HG02943 (cell line): Measurements from ENCODE around the gene ISOC2.
A peak's percentile ranks its signal among the peaks of the same experiment; 100 is the strongest.
"Not testable (repeated sequence)": the region's sequence is repeated elsewhere in the genome, so short reads cannot be mapped to it uniquely, and the experiment has no call there.

Experiments
- ATAC-seq: cut with Tn5 transposase; IDR thresholded peaks from one replicate; pipeline ENCODE4 v1.9.1; 2021; ENCODE audit warnings: mild to moderate bottlenecking, low read depth, moderate library complexity; ENCODE audit not compliant: unreplicated experiment

ISOC2 gene, protein sequence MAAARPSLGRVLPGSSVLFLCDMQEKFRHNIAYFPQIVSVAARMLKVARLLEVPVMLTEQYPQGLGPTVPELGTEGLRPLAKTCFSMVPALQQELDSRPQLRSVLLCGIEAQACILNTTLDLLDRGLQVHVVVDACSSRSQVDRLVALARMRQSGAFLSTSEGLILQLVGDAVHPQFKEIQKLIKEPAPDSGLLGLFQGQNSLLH

DNA sequence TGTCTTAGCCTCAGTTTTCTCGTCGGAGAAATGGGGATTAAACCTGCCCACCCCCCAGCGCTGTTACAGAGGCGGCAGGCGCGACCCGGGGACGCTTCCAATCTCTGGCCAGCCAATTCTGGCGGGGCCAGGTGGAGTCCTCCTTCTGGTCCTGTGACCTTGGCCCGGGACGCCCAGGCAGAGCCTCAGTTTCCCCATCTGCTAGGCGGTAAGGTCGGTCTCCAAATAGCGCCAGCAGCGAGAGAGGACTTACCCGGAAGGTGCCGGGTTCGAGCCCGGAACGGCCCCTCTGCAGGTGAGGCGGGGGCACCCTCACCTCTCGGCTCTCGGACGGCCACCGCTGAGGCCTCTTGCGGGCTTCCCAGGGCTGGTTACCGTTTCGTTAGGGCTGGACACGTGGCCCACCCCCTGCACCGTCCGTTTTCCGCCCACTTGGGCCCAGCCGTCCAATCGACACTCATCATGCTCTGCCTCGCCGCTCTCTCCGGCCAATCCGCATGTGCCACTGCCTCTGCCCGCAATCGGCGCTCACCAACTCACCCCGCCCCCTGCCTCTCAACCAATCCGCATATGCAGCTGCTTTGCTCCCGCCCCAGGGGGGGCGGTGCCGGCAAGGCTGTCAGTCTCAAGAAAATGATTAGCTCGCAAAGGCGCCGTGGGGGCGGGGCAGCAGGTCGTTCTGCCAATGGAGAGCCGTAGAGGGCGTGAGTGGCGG is at the start of gene ISOC2:
TSS of gene ISOC2 (minus strand) at position 384 of the 715 bp plus-strand sequence. CDS start 5,156 bp downstream, outside the sequence.
- ATAC-seq: peak; percentile 94

DNA sequence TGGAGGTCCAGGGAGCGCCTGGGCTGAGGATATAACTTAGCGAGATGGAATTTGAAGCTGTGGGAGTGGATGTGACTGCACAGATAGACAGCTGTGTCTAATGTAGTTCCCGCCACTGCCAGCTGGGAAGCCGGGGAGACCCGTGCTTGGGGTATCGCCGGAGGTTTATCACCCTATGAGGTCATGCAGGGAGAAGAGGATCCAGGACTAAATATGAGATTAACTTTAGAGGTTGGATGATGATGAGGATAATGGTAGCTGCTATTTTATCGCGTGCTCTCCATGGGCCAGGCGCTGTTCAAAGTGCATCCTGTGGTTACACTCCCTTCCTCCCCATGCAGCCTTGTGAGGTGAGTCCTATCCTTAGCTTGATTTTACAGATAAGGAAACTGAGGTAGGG is 46.7 kb upstream of the ISOC2 start:
- no peak for ATAC-seq

DNA sequence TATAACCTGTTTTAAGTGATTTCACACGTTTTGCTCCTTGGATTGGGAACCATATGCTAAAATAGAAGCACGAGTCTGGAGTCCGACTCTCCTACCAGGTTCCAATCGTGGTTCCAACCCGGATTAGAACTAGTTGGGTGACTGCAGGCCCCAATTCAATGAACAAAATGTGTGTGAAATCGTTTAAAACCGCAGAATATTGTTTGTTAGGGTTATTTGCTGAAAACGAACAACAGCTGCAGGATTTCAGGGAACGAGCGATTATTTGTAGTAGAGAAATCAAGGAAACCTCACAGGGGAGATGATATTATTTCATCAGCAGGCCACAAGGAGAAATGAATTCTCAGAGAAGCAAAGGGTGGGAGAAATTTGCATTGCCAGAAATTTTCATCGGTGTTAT is 43.5 kb upstream of the ISOC2 start:
- ATAC-seq: no peak

DNA sequence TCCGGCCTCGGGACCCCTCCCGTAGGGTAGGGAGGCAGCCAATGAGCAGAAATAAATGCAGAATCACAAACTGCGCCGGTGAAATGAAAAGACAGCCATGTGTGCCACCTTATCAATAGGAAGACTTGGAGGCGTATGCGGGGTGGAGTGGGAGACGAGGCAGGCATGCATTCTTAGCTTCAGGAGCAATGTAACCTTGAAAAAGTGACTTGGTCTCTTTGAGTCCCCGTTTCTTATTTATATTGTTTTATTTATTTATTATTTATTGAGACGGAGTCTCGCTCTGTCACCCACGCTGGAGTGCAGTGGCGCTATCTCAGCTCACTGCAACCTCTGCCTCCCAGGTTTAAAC is 42.8 kb upstream of the ISOC2 start:
- ATAC-seq: no peak

DNA sequence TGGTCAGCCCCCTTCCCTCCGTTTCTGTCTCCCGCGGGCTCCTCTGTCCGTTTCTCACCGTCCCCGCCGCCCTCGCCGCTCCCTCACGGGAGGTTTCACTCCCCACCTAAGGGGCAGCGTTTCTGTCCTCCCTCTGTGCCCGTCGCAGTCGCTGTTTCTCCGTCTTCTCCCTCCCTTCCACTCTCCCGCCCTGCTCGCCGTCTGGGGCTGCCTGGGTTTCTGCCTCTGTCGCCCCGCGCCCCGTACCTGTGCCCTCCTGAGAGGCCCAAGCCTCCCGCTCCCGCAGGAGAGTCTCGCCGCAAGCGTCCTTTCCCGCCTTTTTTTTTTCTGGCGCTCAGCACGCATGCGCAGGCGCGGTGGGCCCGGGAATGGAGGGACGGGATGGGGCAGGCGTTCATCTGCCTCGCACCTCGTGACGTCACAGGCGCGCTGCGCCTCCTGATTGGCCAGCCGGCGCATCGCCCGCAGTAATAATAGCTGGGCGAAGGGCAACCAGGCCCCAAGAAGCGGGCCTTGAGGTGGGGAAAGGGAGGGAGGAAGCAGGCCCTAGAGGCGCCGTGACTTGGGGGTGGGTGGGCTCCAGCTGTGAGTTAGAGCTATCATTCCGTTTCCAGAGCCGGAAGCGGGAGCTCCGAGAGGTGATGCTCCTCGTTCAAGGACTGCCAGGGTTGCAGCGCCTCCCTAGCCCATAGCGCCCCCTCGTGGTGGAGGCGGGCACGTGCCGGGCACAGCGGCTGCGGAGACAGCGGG is 42.2 kb upstream of the ISOC2 start:
- peak; percentile 83 for ATAC-seq

DNA sequence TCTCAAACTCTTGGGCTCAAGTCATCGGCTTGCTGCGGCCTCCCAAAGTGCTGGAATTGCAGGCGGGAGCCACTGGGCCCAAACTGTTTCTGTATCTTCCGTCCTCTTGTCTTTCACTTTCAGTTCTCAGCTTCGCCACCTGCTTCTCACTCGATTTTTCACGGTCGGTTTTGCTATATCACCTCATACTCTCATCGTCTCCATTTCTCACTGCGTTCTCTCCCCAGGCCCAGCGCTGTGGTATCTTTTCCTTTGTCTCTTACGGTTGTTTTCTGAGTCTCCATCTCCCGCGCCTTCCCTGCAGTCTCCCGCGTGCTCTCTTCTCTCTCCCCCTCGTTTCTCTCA is 41.7 kb upstream of the ISOC2 start:
- ATAC-seq: no peak

DNA sequence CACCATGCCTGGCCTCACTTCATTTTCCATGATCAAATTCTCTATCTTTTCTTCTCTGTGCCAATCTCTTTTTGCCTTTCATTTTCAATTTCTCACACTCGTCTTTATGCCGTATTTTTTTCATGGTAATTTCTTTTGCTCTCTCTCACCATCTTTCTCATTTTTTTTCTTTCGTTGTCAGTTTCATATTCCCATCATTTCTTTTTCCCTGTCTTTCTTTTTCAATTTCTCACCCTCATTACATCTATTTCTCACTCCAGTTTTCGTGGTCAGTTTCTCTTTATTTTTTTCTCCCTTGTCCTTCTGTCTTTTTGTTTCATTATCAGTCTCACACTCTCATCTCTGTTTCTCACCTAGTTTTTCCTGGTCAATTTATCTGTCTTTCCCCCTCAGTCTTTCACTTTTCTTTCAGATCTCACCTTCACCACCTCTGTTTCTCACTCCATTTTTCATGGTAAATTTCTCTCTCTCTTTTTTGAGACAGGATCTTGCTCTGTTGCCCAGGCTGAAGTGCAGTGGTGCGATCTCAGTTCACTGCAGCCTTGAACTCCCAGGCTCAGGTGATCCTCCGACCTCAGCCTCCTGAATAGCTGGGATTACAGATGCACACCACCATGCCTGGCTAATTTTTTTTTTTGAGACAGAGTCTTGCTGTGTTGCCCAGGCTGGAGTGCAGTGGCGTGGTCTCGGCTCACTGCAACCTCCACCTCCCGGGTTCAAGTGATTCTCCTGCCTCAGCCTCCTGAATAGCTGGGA is 40.9 kb upstream of the ISOC2 start:
- no peak for ATAC-seq

DNA sequence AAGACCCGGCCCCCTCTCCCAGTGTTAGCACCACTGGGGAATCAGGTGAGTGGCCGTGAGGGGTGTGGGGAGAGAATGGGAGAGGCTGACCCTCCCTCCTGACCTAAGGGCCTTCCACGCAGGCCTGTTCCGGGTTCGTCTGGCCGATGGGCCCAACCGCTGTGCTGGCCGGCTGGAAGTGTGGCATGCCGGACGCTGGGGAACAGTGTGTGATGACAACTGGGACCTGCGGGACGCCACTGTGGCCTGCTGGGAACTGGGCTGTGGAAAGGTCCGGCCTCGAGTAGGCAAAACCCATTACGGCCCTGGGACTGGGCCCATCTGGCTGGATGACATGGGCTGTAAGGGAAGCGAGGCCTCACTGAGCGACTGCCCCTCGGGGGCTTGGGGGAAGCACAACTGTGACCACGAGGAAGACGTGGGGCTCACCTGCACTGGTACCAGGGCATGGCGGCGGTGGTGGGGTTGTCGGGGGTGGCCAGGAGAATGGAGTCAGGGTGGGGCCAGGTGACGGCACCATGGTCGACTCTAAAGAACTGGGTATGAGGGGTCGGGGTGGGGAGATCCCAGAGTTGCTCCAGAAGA is 39.0 kb upstream of the ISOC2 start:
- no peak for ATAC-seq

DNA sequence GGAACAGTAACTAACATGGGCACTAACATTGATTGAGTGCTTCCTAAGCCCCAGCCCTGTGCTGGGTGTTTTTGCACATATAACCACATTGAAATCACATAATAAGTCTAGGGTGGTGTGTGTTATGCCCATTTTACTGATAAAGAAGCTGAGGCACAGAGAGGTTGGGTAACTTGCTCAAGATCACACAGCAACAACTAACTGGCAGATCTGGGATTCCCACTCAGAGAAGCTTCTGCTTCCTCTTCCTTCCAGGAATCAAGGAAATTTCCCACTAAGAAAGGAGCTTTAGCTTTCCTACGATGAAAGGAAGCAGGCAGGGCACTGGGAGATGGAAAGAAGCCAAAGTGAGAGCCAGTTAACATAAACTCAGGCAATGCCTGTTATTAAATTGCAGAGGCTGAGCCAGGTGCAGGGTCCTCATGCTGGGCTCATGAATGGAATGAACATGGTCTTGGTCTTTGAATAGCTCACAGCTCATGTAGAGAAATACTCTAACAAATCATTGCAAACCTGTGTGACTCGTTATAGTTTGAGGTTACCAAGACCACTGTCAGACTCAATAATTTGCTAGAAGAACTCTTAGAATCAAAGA is 36.9 kb upstream of the ISOC2 start:
- ATAC-seq: no peak

DNA sequence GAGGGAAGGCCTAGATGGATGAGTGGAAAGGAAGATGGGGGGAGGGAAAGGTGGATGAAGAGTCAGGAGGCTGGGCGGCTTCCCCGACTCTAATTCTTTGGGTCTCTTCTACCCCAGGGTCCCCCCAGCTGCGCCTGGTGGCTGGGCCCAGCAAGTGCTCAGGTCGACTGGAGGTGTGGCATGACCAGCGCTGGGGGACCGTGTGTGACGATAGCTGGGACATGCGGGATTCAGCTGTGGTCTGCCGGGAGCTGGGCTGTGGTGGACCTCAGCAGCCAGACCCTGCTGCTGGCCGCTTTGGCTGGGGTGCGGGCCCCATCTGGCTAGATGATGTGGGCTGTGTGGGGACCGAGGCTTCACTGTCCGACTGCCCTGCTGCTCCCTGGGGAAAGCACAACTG is 36.3 kb upstream of the ISOC2 start:
- ATAC-seq: no peak

DNA sequence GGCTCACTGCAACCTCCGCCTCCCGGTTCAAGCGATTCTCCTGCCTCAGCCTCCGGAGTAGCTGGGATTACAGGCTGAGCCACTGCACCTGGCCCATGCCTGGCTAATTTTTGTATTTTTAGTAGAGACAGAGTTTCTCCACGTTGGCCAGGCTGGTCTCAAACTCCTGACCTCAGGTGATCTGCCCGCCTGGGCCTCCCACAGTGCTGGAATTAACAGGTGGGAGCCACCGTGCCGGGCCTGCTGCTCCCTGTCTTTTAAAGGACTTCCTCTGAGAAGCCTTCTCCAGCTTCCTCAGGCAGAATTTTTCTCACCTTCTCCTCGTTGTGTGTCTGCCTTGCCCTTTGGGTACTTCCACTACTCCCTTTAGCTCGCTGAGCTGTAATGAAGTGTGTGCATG is 35.4 kb upstream of the ISOC2 start:
- not testable (repeated sequence) for ATAC-seq

DNA sequence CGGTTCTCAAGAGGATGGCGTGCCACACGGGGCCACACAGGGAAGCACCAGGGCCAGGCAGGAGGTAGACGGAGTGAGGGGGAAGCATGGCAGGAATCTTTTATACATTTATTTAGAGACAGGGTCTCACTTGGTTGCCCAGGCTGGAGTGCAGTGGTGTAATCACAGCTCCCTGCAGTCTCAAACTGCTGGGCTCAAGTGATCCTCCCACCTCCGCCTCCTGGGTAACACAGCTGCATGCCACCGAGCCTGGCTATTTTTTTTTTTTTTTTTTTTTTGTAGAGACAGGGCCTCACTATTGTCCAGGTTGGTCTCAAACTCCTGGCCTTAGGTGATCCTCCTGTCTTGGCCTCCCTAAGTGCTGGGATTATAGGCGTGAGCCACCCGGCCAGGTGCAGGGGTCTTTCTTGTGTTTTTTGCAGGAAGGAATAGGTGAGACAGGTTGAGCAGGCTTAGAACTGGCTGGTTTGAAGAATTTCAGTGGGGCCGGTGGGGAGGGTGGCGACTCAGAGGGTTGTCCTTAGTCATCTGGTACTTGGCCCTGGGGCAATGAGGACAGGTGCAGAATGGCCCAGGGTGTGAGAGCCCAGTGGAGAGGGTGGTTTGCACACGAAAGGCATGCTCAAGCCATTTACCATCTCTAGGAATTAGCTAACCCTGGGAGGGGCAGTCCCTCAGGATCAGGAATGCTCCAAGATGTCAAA is 34.4 kb upstream of the ISOC2 start:
- ATAC-seq: no peak

DNA sequence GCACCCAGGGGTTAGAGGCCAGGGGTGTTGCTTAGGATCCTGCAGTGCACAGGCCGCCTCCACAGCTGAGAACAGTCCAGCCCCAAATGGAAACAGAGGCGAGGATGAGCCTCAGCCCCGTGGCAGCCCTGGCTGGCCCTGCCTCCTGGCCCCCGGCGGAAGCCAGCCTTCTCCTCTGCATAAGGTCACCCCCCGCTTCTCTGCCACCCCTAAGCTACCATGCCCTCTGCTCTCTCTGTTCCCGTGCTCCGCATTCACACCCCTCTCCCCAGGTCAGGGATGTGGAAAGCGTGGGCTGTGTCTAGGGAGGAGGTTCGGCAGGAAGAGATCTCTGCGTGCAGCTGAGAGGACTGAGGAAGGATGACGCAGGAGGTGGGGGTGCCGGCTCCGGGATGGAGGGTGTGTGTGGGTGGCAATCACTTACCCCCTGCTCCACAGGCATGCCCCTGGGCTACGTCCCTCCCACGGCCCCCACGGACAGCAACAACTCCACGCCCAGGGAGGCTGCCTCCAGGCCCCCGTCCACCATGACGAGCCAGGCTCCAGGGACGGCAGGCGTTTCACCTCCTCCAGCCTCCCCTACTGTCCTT is 32.8 kb upstream of the ISOC2 start:
- no peak for ATAC-seq

DNA sequence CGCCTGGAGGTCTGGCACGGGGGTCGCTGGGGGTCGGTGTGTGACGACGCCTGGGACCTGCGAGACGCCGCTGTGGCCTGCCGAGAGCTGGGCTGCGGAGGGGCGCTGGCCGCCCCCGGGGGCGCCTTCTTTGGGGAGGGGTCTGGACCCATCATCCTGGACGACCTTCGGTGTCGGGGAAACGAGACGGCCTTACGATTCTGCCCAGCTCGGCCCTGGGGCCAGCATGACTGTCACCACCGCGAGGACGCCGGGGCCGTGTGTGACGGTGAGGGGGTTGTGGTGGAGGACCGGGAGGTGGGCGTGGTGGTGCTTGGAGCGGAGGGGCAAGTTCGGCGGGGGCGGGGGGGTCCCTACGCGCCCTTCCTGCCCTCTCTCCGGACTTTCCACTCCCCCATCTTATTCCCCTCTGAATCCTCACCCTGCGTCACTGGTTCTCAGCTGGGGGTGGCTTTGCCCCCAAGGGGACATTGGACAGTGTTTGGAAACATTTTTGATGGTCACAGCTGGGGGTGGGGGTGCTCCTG is 32.3 kb upstream of the ISOC2 start:
- no peak for ATAC-seq

DNA sequence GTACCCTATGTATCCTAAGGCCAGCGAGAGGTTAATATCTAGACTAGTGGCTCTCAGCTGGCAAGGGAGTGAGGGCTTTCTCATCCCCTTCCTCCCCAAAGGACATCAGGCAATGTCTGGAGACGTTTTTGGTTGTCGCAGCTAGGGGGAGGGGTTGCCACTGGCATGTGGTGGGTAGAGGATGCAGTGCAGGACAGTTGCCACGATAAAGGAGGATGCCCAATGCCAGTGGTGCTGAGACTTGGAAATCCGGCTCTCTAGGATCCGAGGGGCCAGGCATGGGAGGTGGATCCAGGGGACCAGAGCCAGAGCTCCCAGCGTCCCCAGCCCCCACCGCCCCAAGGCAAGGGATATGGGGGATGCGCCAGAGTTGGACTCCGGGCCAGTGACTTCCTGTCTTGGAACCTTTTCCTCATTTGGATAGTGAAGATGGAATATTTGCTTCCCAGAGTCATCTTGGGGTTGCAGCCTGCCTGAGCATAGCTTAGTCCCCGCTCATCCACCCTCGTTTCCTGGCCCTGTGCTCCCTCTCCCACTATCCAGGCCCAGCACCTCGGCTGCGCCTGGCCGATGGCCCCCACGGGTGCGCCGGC is 31.7 kb upstream of the ISOC2 start:
- ATAC-seq: no peak

DNA sequence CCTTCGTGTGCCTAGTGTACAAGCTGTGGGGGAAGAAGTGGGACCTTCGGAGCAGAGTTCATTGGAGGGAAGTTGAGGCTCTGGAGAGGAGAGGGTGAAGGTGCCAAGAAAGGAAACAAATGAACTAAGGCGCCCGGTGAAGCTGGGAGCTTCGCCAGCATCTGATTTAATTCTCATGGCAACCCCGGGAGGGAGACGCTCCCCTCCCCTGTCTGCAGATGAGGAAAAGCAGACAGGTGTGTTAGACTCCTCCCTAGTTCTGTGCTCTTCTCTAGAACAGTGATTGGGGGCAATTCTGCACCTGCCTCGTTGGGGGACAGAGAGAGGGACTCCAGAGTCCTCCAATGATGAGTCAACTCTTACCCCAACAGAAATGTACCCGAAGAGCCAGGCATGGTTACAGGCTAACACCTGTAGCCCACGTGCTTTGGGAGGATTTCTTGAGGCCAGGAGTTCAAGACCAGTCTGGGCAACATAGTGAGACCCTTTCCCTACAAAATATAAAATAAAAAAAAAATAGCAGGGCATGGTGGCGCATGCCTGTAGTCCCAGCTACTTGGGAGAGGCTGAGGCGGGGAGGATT is 31.0 kb upstream of the ISOC2 start:
- ATAC-seq: no peak

DNA sequence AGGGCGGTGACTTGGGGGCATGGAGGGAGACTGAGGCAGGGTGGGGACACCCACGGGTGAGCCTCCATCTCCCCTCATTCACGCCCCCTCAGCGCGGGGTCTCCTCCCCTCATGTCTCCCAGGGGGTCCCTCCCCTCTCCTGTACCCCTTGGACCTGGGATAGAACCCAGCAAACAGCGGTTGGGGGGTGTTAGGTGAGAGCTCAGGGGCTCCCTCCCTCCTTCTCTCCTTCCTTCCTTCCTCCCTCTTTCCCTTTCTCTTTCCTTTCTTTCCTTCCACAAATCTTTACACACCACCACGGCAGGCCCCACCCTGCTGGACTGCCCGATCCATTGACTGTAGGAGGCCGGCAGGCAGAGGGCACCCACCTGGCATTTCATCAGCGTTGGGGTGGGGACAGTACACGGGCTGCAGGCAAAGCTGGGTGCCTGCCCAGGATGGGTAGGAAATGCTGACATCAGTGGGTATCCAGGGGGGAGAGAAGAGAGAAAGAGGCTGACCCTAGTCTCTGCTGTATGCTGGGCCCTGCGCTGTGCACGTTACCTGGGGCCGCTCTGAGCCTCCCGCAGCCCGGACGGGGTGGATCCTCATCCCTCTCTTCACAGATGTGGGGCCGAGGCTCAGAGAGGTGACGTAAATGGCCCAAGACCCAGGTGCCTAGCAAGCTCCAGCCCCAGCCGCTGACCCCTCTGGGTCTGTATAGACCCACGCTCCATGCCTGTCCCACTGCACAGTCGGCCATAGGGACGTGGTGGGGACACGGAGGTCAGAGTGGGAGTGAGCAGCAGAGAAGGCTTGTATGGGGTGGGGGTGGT is 30.3 kb upstream of the ISOC2 start:
- no peak for ATAC-seq
